Endothelial cell (in vitro differentiated cells): ENCODE data around the gene SPHKAP. TPM values are rescaled to one million over a fixed set of nuclear protein-coding genes. Genes with fewer than 3 reads are reported as not detected.
"Not testable (repeated sequence)": the region's sequence is repeated elsewhere in the genome, so short reads cannot be mapped to it uniquely, and the experiment has no call there.

Experiments used
- DNase-seq: peaks from one replicate; pipeline ENCODE4 v3.0.0; 2021; ENCODE audit warnings: low spot score
- H3K27ac Mint-ChIP-seq: one replicate; pipeline ENCODE4 v1.8.0; 2021; ENCODE audit warnings: mixed read lengths, inconsistent platforms; ENCODE audit not compliant: unreplicated experiment
- H3K27me3 Mint-ChIP-seq: one replicate; pipeline ENCODE4 v1.8.0; 2021; ENCODE audit warnings: mild to moderate bottlenecking, moderate library complexity, mixed read lengths, inconsistent platforms; ENCODE audit not compliant: unreplicated experiment
- H3K36me3 Mint-ChIP-seq: one replicate; pipeline ENCODE4 v1.8.0; 2021; ENCODE audit warnings: mild to moderate bottlenecking, low read depth, mixed read lengths, inconsistent platforms; ENCODE audit not compliant: unreplicated experiment
- H3K4me1 Mint-ChIP-seq: one replicate; pipeline ENCODE4 v1.8.0; 2021; ENCODE audit warnings: mild to moderate bottlenecking, mixed read lengths, inconsistent platforms; ENCODE audit not compliant: unreplicated experiment
- H3K4me3 Mint-ChIP-seq: one replicate; pipeline ENCODE4 v1.8.0; 2021; ENCODE audit warnings: mild to moderate bottlenecking, mixed read lengths, inconsistent platforms; ENCODE audit not compliant: unreplicated experiment
- H3K9me3 Mint-ChIP-seq: one replicate; pipeline ENCODE4 v1.8.0; 2021; ENCODE audit warnings: mixed read lengths, inconsistent platforms; ENCODE audit not compliant: unreplicated experiment
- total RNA-seq: library from RNA; stranded (reverse); fragmentation: NEBNext Ultra II Directional; extraction: Animal tissue kit (Norgen Biotek cat#: 25700); gene quantifications from one replicate; pipeline ENCODE4 v1.2.1, GENCODE V29; 2021; ENCODE audit not compliant: unreplicated experiment
- TF ChIP-seq, protein P1 (sequence below): fragments of 200-600 bp; sonication (generic); IDR thresholded peaks from one replicate; pipeline ENCODE4 v1.5.0; 2021; ENCODE audit warnings: antibody characterized with exemption; ENCODE audit not compliant: unreplicated experiment

SPHKAP gene
- total RNA-seq, 1 donor from 2014 or later: 0.05 TPM

DNA sequence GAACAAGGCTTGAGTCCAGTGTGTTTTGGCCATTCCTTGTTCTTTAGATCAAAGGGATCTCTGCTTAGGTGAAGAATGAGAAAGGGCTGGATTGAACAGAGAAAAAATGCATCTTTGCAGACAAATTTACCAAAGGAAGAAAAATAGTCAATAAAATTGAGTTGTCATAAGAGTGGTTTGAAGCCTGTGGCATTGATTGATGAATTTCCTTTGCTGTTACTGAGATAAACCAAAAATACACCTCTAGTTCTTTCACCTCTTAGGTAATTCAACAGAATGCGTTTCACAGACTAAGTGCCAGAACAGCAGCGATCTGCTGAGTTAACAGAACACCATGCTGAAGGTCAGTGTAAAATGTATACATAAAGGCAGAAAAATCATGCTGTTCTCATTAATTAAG lies 96.8 kb downstream of the SPHKAP start:
- H3K36me3 Mint-ChIP-seq: peaks cover 6% of the 10 kb centered on the region
- H3K4me3 Mint-ChIP-seq: no peak overlapping the region
- H3K27me3 Mint-ChIP-seq: peaks cover 7% of the 10 kb centered on the region
- peaks cover 5% of the 10 kb centered on the region for H3K9me3 Mint-ChIP-seq
- TF ChIP-seq, protein P1, sequence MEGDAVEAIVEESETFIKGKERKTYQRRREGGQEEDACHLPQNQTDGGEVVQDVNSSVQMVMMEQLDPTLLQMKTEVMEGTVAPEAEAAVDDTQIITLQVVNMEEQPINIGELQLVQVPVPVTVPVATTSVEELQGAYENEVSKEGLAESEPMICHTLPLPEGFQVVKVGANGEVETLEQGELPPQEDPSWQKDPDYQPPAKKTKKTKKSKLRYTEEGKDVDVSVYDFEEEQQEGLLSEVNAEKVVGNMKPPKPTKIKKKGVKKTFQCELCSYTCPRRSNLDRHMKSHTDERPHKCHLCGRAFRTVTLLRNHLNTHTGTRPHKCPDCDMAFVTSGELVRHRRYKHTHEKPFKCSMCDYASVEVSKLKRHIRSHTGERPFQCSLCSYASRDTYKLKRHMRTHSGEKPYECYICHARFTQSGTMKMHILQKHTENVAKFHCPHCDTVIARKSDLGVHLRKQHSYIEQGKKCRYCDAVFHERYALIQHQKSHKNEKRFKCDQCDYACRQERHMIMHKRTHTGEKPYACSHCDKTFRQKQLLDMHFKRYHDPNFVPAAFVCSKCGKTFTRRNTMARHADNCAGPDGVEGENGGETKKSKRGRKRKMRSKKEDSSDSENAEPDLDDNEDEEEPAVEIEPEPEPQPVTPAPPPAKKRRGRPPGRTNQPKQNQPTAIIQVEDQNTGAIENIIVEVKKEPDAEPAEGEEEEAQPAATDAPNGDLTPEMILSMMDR: no peak
- DNase-seq: no peak
- H3K27ac Mint-ChIP-seq: no peak overlapping the region
- no peaks in the 10 kb centered on the region for H3K4me1 Mint-ChIP-seq

DNA sequence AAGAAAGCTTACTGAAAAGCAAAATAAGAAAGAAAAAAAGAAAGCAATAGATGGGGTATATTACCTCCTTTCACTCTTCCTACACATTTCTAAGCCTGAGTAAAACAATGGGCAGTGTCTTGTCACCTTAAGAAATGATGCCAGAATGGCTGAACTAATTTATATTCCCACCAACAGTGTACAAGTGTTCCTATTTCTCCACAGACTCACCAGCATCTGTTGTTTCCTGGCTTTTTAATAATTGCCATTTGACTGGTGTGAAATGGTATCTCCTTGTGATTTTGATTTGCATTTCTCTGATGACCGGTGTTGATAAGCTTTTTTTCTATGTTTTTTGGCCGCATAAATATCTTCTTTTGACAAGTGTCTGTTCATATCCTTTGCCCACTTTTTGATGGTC lies 98.4 kb downstream of the SPHKAP start:
- H3K27me3 Mint-ChIP-seq: peaks cover 2% of the 10 kb centered on the region
- TF ChIP-seq, protein P1: no peak
- H3K9me3 Mint-ChIP-seq: no peaks in the 10 kb centered on the region

DNA sequence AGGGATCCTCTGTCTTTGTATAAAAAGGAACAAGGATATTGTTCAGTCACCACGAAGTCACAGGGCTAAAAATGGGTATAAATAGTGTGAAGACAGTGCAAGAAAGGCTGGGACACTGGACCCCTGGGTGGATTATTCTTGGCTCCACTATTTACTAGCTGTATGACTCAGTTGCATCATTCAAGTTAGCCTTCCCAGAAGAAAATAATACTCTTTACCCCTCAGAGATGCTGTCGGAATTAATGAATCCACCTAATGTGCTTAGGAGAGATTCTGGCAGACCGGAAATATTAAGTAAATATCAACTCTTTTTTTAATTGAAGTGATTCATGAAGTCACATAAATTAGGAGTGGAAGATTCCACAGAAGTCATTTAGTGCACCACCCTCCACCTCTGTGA lies 98.9 kb downstream of the SPHKAP start:
- Mint-ChIP-seq H3K9me3 (no peaks in the 10 kb centered on the region), H3K27ac (no peak overlapping the region), H3K4me1 (no peaks in the 10 kb centered on the region), H3K4me3 (no peak overlapping the region), H3K27me3 (peaks cover 2% of the 10 kb centered on the region), H3K36me3 (no peaks in the 10 kb centered on the region)
- TF ChIP-seq, protein P1: no peak
- no peak for DNase-seq

More for the DNA sequence above, 98.4 kb downstream of the SPHKAP start:
- H3K27ac Mint-ChIP-seq: no peak overlapping the region
- no peak for DNase-seq
- H3K4me3 Mint-ChIP-seq: no peak overlapping the region
- no peaks in the 10 kb centered on the region for H3K4me1 Mint-ChIP-seq
- H3K36me3 Mint-ChIP-seq: no peaks in the 10 kb centered on the region

DNA sequence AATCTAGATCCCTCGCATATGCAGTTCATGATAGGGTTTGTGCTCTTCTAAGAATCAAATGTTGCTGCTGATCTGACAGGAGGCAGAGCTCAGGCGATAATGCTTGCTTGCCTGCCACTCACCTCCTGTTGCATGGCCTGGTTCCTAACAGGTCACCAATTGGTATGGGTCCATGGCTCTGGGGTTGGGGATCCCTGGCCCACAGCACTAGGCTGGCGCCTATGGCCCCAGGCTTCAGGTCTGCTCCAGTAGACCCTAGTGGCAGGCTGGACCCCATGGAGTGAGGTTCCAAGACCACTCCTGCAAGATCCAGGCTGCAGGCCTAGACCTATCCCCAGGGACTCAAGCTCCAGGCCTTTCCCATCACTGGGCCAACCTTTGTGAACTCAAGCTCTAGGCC lies 102.3 kb downstream of the SPHKAP start:
- no peak overlapping the region for H3K4me3 Mint-ChIP-seq
- H3K4me1 Mint-ChIP-seq: no peaks in the 10 kb centered on the region
- TF ChIP-seq, protein P1: no peak
- H3K27ac Mint-ChIP-seq: no peak overlapping the region
- peaks cover 2% of the 10 kb centered on the region for H3K27me3 Mint-ChIP-seq
- H3K9me3 Mint-ChIP-seq: no peaks in the 10 kb centered on the region
- H3K36me3 Mint-ChIP-seq: no peaks in the 10 kb centered on the region
- DNase-seq: no peak

- not testable (repeated sequence) for H3K27ac Mint-ChIP-seq, H3K27me3 Mint-ChIP-seq, H3K36me3 Mint-ChIP-seq, H3K4me3 Mint-ChIP-seq, DNase-seq, H3K9me3 Mint-ChIP-seq, H3K4me1 Mint-ChIP-seq
Measured at GRCh38 chr2:228076695-228077094, 104.8 kb downstream of the SPHKAP start.

DNA sequence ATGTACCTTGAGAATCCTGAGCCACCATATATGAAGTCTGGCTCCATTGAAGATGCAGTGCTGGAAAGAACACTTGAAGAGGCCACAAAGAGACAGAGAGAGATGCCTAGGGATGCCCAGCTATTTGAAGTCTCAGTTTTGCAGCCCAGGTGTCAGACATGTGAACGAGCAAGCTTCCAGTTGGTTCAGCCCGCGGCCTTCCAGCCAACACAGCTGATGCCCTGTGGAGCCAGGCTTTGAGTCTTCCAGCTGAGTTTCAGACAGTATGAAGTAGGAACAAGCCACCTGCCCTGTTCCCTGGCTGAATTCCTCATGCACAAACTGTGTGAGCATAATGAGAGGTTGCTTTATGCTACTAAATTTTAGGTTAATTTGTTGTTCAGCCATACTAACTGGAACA lies 108.8 kb downstream of the SPHKAP start:
- Mint-ChIP-seq H3K27me3 (no peaks in the 10 kb centered on the region), H3K36me3 (no peaks in the 10 kb centered on the region), H3K9me3 (no peaks in the 10 kb centered on the region), H3K4me1 (no peaks in the 10 kb centered on the region), H3K27ac (no peak overlapping the region), H3K4me3 (no peak overlapping the region)
- TF ChIP-seq, protein P1: no peak
- DNase-seq: no peak
